ENCODE results near the gene ST3GAL4. TPM values are rescaled to one million over a fixed set of nuclear protein-coding genes. Genes with fewer than 3 reads are reported as not detected.

Gene ST3GAL4
- total and polyA plus RNA-seq, 9 of the 15 experiments (the other 6 are each of a cell fraction or from before 2014, with no cell fraction given), result 0.27 to 22.9 (median 10.5) TPM

DNA sequence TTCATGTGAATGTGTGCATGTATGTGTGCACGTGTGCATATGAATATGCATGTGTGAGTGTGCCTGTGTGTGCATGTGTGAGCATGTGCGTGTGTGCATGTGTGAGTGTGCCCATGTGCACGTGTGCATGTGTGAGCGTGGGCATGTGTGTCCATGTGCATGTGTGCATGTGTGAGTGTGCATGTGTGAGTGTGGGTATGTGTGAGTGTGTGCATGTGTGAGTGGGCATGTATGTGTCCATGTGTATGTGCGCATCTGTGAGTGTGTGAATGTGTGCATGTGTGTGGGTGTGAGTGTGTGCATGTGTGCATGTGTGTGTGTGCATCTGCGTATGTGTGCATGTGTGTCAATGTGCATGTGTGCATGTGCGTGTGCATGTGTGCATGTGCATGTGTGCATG is 94.7 kb downstream of the ST3GAL4 start:
- ATAC-seq (no peak), FAIRE-seq (peak; percentile 40), DNase-seq (ENCODE audit: extremely low read depth in 1 of 4, low spot score in 3 of 4) (no peak)
- Histone ChIP-seq H3K27ac (ENCODE audit: extremely low read depth, low read depth, low read length) (no peak overlapping the region), H2AFZ (ENCODE audit: low read depth, low read length) (no peak overlapping the region), H3K9me1 (ENCODE audit: control insufficient read depth, insufficient read depth, low read length) (no peaks in the 10 kb centered on the region), H3K9me3 (replicated peaks; ENCODE audit: control insufficient read depth, insufficient read depth, low read depth, low read length) (peaks cover 3% of the 10 kb centered on the region; the same call in 1 of the 2 replicates), H3K4me2 (ENCODE audit: insufficient read depth, low read length) (no peak overlapping the region), H3K79me2 (ENCODE audit: control insufficient read depth, insufficient read depth, low read length) (no peaks in the 10 kb centered on the region), H3K27me3 (ENCODE audit: control insufficient read depth in 2 of 2, insufficient read depth in 2 of 2, low read length in 2 of 2) (peaks cover 2 to 41% of the 10 kb centered on the region in 2 experiments; a peak in 3 of 5 replicates), H3K4me3 (no peak overlapping the region), H3K9ac (ENCODE audit: insufficient read depth in 1 of 2, low read depth in 2 of 2, low read length in 2 of 2) (no peak overlapping the region), H4K20me1 (replicated peaks; ENCODE audit: control insufficient read depth, insufficient read depth, low read length) (no peaks in the 10 kb centered on the region), H3K4me1 (replicated peaks in 1 of 2; ENCODE audit: control insufficient read depth in 2 of 2, insufficient read depth in 2 of 2, low read length in 2 of 2) (no peaks in the 10 kb centered on the region), H3K36me3 (ENCODE audit: control insufficient read depth, insufficient read depth, low read length) (no peaks in the 10 kb centered on the region)
- intact Hi-C loops (cut with micrococcal nuclease) (no loop called here), in situ Hi-C loops (cut with MboI) (no loop called here)
- BruUV-seq (replicated peaks), result no TSS peak
- no peak for TF ChIP-seq FUS (optimal IDR thresholded peaks at IDR 0.05; ENCODE audit: low read depth, low read length)
- TF ChIP-seq, protein P1, sequence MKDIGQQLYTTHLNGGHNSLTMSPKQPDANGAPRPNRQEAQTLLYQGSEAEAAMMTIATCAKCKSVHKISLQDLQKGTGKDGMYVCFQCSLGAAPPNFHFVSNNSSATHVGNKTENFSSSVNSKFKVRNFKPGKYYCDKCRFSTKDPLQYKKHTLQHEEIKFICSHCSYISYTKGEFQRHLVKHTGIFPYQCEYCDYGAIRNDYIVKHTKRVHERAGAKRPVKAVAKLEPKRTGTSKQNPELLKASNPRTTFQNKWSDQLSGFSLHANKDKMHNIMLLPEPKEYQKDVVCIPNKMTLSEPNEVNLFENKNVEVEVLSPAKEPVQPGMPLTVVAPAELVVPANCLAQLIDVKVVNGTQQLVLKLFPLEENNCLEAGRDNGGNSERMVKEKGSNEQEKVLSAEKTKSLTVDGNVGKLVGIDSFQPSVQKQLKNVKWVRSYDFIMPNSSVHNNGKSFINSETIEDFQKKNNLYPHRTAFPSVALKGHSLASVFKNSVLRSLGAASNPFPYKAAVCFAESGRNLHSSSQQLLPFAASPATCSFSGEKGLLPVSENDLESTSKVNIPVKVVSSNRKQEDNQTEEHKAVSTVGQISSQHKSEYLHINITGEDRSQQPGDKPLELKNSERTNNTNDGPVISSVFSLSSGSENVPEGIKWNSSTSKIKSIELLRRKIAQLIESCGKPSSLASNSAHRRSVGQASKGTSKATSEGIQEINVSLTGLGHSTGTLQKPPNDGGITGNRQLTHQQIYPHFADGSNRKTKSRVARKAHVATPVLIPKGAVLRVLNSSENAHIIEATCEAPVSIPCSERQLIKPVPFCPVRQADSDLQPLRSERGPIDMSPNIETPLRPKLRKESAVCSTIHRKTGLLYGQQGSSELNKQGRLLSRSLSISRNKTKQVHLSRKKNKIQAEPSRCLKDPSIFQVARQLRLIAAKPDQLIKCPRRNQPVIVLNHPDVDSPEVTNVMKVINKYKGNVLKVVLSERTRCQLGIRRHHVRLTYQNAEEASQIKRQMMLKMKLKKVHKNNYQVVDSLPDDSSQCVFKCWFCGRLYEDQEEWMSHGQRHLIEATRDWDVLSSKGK (CRISPR knock-in tag; IDR thresholded peaks at IDR 0.05), result no peak
- TF ChIP-seq, protein P2, sequence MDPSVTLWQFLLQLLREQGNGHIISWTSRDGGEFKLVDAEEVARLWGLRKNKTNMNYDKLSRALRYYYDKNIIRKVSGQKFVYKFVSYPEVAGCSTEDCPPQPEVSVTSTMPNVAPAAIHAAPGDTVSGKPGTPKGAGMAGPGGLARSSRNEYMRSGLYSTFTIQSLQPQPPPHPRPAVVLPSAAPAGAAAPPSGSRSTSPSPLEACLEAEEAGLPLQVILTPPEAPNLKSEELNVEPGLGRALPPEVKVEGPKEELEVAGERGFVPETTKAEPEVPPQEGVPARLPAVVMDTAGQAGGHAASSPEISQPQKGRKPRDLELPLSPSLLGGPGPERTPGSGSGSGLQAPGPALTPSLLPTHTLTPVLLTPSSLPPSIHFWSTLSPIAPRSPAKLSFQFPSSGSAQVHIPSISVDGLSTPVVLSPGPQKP (CRISPR knock-in tag; IDR thresholded peaks at IDR 0.05), result no peak
- ChIA-PET POLR2A (no interaction called here), CTCF (ENCODE audit: low intra/inter-chr PET ratio) (no interaction called here)
- WGBS (ENCODE audit: insufficient coverage, low coverage, missing lambda C conversion rate), result 27% methylated on average over 7 of the region's 7 CpGs

All from K562 (cell line).